Stimulated activated CD8-positive, alpha-beta memory T cell treated with anti-CD3 and anti-CD28 coated beads, Interleukin-15, amount 100 ng/mL, for 24 hours (primary cell): ENCODE measurements around the gene FAP.

ENCODE experiments used
- DNase-seq: peaks from one replicate; pipeline ENCODE4 v3.0.0-alpha.2; 2020; ENCODE audit warnings: low read depth

FAP gene

DNA sequence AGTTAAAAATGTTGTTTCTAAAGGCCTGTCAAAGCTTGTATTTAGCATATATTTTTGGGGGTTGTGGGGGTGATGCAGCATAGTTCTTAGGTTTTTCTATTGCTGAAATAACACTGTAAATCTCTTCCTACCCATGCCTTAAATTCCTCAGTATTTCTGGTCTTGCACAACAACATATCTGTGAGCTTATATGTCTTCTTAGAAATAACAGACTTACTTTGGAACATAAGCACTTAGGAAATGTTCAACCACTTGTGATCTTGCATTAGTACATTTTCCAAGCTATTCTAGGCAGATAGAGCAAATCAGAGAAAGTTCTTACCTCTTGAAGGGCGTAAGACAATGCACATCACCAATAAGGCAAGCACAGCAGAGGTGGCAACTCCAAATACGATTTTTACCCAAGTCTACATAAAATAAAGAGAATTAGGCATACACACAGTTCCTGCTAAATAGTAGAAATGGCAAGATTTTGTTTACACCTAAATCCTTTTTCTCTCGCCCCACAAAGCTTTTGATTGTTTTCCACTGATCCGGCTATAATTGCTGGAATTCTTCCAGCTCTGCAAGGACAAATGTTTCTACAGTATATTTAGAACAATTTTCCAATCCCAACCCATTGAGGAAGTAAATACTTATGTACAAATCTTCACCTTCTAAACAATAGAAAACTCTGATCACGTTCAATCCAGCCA lies 512 bp downstream of the FAP start:
- no peak for DNase-seq

DNA sequence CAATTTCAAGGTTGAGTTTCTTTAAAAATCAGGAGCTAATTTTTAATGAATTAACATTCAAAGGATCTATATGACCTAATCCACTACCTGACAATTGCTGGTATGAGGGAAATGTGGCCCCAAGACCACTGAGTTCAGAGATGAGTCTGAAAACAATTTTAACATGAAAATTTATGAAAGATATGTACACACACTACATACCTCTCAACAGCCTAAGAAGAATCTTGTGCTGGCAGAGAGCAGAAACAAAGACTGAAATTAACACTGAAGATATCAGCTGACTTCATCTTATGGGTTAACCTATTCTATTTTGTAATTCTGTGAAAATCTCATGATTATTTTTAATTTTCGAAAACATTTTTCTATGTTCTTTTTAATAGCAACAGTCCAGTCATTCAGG lies 1.7 kb downstream of the FAP start:
- DNase-seq: no peak

DNA sequence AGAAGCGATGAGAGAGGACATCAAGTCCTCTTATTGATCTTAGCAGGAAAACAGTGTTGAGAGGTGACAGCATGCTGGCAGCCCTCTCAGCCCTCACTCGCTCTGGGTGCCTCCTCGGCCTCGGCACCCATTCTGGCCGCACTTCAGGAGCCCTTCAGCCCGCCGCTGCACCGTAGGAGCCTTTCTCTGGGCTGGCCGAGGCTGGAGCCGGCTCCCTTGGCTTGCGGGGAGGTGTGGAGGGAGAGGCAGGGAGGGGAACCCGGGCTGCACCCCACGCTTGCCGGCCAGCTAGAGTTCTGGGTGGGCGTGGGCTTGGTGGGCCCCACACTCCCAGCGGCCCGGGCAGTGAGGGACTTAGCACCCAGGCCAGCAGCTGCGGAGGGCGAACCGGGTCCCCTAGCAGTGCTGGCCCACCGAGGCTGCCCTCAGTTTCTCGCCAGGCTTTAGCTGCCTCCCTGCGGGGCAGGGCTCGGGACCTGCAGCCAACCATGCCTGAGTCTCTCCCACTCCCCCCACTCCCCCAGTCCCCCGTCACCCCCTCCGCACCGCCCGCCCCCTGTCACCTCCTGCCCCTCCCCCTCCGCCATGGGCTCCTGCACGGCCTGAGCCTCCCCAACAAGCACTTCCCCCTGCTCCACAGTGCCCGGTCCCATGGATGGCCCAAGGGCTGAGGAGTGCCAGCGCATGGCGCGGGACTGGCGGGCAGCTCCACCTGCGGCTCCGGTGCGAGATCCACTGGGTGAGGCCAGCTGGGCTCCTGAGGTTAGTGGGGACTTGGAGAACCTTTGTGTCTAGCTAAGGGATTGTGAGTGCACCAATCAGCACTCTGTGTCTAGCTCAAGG lies 8.4 kb downstream of the FAP start:
- no peak for DNase-seq

DNA sequence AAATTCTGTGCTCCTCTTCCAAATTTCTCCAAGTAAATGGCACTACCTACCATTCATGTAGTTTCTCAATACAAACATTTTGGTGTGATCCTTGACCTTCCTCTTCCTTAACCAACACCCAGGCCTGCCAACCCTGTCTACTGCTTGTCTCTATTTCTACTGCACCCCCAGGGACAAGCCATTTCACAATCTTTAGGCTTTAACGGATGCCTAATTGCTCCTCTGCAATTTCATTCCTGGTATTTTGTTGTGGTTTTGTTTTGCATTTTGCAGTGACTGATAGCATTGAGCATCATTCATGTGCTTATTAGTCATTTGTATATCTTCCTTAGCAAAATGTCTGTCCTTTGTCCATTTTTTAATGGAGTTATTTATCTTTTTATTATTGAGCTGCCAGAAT lies 10.0 kb downstream of the FAP start:
- DNase-seq: no peak

DNA sequence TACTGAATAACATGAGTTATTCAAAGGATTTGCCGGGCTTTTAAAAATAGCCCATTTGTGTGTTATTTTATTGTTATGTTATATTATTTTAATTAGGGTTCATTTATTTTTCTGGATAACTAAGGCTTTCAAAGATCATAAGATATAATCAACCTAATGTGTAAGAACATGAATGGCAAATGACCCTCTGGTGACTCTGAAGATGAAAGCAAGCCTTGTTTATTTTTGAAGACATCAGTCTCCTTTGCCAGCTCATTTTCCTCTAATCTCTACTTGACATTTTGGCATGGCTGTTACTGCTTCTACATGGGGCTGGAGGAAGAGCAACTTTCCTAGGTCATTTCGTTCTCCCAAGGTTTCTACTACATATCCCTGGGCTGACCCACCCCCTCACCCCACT lies 10.6 kb downstream of the FAP start:
- DNase-seq: no peak

DNA sequence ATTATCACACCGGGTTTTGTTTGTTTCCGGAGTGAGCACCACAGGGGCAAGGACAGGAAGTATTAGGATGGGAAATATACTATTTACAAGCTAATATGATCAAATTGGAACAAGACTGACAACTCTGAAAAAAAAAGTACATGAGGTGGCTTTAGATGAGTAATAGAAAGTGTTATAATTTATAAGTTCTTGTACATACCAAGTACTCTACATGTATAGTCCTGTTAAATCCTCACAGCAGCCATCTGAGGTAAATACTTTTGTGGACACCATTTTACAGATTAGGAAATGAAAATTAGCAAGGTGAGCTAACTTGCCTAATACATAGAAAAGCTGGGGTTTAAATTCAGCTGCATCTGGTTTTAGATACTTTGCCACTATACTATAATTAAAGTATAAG lies 11.2 kb downstream of the FAP start:
- no peak for DNase-seq

DNA sequence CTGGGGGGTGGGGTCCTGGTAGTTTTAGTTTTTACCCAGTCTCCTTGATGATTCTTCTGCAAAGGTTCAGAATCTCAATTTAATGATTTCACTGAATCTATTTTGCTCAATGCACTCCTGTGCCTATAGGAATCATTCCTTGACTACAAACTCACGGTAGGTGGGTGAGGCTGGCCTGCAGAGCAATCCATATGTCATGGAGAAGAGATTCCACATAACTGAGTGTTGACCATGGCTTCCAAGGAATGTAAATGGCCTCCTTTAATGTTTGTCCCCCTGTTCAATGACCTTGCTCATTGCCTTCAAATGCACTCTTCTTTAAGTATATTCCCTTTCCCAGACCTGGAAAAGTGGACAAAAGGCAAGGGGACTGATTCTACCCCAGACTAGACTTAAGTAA lies 12.5 kb downstream of the FAP start:
- DNase-seq: no peak

DNA sequence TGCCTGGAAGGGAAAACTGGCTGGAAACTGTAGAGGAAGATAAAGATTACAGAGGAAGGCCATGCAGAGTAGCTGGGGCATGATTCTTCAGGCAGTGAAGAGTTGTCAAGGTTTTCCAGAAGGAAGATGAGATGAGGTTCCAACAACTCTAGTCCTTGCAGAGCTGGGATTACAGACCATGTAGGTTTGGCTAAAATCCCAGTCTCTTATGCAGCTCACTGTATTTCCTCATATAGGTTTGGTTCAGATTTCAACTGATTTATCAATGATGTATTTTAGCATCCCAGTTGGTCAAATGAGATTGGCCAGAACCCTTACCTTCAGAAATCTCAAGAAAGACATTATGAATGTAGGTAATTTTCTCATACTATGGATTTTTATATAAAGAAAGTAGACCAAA lies 16.4 kb downstream of the FAP start:
- DNase-seq: no peak

DNA sequence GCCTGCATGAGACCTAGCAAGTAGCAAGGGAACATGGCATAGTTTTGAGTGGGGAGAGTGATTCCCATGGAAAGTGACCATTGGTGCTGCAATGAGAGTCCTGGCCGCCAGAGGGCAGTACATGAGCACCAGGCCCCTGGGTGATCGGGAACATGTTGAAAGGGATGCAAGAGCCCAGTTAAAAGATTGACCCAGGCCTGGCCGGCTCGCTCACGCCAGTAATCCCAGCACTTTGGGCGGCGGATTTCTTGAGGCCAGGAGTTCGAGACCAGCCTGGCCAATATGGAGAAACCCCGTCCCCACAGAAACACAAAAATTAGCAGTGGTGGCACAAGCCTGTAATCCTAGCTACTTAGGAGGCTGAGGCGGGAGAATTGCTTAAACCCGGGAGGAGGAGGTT lies 22.2 kb downstream of the FAP start:
- peak; percentile 15 for DNase-seq

DNA sequence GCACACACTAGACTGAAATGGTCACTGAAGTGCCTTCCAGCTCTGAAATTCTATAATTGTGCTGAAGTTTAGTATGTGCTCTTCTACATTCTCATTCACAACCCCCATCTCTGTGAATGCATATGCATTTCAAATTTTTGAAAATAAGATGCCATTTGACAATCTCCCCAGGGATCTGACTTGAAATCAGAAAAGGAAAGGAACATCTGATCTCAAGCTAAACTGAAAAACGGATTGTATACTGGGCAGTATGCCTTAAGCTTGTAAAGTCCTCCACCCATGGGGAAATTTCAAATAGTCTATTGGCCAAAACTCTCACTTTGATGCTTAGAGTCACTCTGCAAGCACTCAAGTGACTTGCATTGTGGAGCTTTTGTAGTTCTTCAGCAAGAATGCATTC lies 22.9 kb downstream of the FAP start:
- no peak for DNase-seq

DNA sequence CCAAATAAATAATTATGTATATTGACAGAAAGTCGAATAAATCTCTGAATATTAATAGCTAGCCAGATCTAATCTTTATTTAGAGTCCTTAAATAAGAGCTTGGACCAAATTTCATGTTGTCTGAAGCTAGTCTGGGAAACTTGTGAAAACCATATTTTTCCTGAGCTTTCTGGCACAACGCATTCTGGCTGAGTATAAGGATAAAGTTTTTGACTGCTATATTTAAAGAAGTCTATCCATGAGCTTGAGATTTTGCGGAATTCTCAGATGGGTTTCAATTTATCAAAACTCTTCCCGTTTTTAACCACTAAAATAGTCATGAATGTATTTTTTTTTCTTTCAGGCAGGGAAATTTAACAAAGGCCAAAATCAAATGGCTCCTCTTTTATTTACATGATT lies 23.8 kb downstream of the FAP start:
- no peak for DNase-seq

DNA sequence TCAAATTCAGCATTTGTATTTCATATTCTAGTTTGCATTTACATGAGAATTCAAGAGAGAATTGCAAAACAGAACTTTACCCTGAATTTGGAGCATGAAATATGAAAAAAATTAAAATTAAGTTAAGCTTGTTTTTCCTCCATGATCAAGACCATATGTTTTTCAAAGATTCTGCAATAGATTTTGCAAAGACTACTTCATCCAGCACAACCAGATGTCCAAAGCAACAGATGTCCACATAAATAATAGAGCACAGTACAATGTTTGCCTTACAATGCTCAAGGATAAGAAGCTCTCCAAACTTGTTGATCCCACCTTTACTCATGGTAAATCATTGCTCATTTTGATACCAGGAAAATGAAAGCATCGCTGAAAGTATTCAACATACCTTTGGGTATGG lies 25.6 kb downstream of the FAP start:
- no peak for DNase-seq

DNA sequence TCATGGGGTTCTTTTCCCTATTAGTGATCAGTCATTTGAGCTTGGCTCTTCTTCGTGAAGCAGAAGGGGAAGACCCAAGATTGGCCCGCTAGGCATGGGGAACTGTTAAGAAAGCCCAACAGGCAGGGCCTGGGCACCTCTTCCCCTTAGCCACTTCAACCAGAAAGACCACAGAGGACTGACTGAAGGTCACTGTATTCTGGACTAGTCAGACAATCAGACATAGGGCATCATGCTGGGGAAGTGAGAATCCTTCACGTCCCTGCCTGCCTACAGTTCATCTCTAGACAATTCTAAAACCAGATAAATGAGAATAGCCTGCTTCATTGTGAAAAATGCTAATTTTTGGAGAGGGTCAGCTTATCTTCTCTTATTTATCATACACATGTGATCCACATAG lies 28.1 kb downstream of the FAP start:
- DNase-seq: no peak

DNA sequence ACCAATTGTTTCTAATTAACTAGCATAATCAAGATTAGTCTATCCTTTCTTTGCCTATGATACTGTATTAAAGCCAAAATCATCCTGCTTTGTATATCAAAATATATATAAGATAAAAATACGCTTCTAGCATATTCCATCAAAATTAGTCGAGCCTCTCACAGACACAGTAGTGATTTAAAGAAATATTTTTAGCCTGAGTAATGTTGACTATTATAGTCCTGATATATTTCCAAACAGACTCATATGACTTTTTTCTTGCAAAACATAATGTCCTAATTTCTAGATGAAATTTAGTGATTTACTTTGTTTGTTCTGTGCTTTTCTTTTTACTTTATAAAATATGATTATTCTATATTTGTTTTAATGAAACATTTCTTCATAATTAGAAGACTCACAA lies 30.9 kb downstream of the FAP start:
- no peak for DNase-seq

DNA sequence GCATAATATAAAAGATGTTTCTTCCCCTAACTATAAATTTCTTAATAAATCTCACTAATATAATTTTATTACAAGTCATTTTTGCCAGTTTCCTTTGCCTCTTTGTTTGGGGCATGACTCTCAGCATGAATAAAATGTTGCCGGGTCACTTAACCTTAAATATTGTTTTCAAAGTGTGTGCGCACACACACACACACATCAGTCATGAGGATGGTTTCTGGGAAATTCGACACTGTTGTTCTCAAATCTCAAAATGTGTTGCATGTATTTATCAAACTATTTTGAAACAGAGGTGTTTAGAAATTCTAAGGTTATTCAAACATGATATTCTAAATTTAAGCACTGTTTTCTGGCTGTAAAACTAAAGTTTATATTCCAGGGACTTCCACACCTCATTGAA lies 31.5 kb downstream of the FAP start:
- no peak for DNase-seq

DNA sequence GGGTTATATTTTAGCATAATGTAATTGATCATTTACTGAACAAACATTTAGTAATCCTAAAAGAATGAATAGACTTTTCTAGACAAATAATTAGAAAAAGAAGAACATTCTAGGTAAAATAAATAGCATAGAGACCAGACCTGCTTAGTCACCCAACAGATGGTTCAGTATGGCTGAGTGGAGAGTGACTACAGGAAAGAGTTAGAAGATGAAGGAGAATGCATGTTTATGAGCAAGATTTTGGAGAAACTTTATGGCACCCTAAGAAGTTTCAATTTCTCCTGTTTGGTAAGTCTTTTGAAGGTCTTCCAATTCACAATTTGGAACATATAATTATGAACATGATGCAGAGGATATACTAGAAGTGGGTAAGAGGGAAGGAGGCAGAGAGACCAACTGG lies 32.9 kb downstream of the FAP start:
- DNase-seq: no peak

DNA sequence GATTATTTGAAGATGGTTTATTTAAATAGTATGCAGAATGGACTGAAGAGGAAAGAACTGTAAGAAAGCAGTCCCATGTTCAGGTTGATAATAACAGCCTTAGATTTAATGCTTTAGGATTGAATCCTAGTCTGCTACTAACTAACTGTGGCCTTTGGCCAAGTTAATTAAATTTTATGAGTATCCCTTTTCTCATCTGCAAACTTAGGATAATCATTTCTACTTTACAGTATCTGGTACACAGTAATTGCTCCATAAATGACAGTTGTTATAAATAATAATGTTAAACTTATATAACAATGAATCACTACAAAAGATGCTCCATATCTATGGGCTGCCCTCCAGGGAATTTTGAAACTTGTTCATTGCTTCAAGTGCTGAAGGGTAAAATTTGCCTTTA lies 41.0 kb downstream of the FAP start:
- no peak for DNase-seq

DNA sequence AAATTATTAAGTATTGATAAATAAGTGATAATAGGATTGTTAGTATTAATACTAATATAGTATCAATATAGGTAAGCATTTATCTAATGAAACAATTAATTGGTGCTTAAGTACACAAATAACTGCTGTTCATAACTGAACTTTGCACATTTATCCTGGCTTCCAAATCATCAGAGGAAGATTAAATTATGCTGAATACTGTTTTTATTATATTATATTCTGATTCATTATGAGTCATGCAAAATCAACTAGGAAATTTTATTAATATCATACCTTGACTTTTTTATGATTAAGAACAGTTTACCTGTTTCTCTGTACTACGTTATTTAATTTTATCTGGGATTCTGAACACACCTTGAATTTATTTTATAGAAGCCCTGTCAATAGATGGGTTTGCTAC lies 42.6 kb downstream of the FAP start:
- DNase-seq: no peak

DNA sequence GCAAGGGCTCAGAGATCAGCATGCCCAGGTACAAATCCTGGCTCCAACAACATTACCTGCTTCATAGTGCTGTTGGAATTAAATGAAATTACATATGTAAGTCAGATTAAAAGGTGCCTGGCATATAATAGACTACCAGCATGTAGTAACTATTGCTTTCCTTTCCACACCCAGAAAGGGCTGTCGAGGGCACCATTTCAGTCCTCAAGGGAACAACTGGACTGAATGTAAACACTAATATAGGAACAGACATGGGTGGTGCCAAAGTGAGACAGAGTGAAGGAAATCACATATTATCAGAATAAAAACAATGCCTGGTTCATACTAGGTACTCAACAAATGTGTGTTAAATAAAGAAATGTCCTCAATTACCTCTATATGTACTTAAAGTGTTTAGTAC lies 43.3 kb downstream of the FAP start:
- DNase-seq: no peak

DNA sequence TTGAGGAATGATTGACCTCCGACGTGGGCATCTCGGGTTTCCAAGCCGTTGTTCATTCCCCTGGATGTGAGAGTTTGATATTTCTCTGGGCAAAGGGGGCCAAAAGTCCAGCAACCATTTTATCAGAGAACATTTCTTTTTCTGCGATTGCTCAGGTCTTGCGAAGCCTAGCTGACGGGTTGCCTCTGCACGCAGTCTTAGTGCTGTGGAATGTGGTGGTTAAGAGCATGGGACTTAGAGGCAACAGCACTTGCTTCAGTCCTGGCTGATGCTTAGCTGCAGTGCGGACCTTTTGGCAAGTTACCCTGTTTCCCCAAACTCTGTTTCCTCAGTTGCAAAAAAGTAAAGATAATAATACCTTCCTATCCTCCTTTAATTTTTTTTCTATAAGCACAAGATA lies 45.0 kb downstream of the FAP start:
- DNase-seq: no peak

DNA sequence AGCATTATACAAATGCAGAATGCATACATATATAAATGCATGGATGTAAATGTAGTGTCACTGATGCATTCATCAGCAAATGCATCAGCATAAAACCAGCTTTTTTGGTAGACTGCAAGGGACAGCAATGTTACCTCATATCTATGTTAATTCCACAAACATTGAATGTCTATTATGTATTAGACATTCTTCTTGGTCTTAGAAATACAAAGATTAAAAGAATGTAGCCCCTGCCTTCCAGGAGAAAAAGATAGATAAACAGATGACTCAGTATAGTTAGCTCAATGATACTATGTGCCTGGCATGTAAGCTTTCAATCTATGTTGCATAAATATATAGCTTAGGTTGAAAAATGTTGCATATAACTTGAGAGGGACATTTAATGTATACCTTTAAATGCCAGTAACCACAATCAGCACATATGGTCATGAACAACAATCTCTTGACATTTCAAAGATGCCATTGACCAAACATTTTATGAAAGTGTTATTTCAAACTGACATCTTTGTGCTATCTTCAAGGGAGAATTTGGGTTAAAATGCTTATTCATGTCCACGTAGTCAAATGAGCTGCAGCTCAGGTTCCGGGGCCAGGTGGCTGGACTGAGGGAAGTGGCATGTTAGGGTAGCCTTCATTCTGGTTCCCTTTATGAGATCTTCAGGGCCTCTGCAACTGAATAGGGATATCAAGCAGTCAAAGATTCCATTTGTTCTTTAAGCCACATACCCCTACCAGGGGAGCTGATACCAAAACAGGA lies 46.0 kb downstream of the FAP start:
- DNase-seq: no peak

DNA sequence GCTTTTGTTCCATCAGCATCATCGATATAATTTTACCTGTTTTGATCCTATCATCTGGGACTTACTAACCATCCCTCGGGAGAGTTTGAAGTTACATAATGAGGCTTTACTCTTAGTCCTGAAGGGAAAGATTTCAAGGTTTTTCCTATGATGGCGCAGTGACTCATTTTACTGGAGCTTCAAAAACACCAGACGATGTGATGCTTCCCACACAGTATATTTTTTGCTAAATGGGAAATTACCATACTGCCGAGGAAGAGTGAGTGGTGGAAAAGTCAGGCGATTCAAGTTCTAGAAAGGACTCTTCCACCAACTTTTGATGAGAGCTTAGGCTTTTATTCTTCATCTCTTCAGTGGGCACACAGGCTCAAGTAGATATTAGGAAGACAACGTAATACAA lies 46.6 kb downstream of the FAP start:
- no peak for DNase-seq

DNA sequence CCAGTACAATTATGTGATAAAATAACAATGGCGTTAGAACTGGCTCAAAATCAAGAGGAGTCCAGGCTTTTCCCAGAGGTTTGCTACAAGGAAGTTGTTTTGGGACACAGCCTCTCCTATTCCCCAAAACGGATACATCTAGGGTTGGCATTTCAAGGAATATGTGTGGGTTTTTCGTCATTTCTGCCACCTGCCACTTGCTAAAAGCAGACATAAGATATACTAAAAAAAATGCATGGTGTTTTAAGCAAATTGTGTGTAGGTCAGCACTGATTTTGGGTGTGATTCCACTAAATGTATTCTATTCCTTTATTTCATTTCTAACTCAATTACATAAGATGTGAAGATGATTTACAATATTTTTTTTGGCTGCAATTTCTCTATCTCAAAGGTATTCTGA lies 54.8 kb downstream of the FAP start:
- DNase-seq: no peak
